K562 (cell line): ENCODE measurements around the gene IQCK. TPM values are rescaled to one million over a fixed set of nuclear protein-coding genes. Genes with fewer than 3 reads are reported as not detected.

Experiments used
- ATAC-seq: fragments of 200-7000 bp; cut with Tn5 transposase; 3 replicates; pipeline ENCODE4 v1.9.1; 2020; ENCODE audit warnings: moderate library complexity
- BruUV-seq: library from RNA; stranded (reverse); fragments of 400-500 nt; replicated peaks from 2 replicates; lab custom pipeline; 2021; lab: Mats Ljungman, UMichigan
- CTCF ChIA-PET: fragments of 300-600 bp; formaldehyde crosslinking; extraction: SDS; loops from one replicate; lab custom pipeline; 2021; ENCODE audit warnings: low intra/inter-chr PET ratio; lab: Yijun Ruan, JAX
- POLR2A ChIA-PET: fragments of 300-600, 350-650 bp; sonication (Branson Sonifier 250); formaldehyde crosslinking; extraction: SDS; loops from one replicate; lab custom pipeline; 2021; ENCODE audit warnings: antibody characterized with exemption, inconsistent platforms; lab: Yijun Ruan, JAX
- DNase-seq, 4 experiments: peaks; one replicate each; pipeline versions ENCODE4 v3.0.0 to v3.0.0-alpha.2; 2011 to 2018; ENCODE audit warnings: low spot score in 3 of 4, mixed read lengths in 3 of 4; ENCODE audit errors: extremely low read depth in 1 of 4
- FAIRE-seq: peaks from 2 replicates; lab custom pipeline; 2011; peaks lifted over from hg19 to GRCh38; lab: Jason Lieb, UNC
- H2AFZ ChIP-seq: 2 replicates; pipeline ENCODE4 v1.6.0; 2011; ENCODE audit warnings: low read depth, low read length, control low read depth, inconsistent platforms
- H3K27ac ChIP-seq: fragments of 200-600 bp; 3 replicates; pipeline ENCODE4 v1.8.0; 2011; ENCODE audit warnings: low read depth, mild to moderate bottlenecking, control low read depth, inconsistent platforms, low read length, moderate library complexity, mixed read lengths; ENCODE audit errors: extremely low read depth
- H3K27me3 ChIP-seq, 2 experiments: fragments of 300-600 bp in 1 of 2; 2 replicates in 1 of 2; 3 replicates in 1 of 2; pipeline versions ENCODE4 v1.6.0 to v1.8.0; 2011; ENCODE audit warnings: inconsistent platforms in 2 of 2, low read length in 2 of 2, mild to moderate bottlenecking in 1 of 2, mixed read lengths in 1 of 2, moderate library complexity in 1 of 2; ENCODE audit not compliant: control insufficient read depth in 2 of 2, insufficient read depth in 2 of 2
- H3K36me3 ChIP-seq: fragments of 300-600 bp; 3 replicates; pipeline ENCODE4 v1.8.0; 2011; ENCODE audit warnings: mild to moderate bottlenecking, low read length, inconsistent platforms; ENCODE audit not compliant: control insufficient read depth, insufficient read depth
- H3K4me1 ChIP-seq, 2 experiments: fragments of 200-600 bp in 1 of 2; replicated peaks in 1 of 2; 2 replicates in 1 of 2; 3 replicates in 1 of 2; pipeline versions ENCODE4 v1.5.1 to v1.8.0; 2011; ENCODE audit warnings: inconsistent platforms in 2 of 2, low read length in 2 of 2, mild to moderate bottlenecking in 1 of 2, mixed read lengths in 1 of 2, moderate library complexity in 1 of 2; ENCODE audit not compliant: control insufficient read depth in 2 of 2, insufficient read depth in 2 of 2
- H3K4me2 ChIP-seq: 2 replicates; pipeline ENCODE4 v1.6.1; 2011; ENCODE audit warnings: low read length, control low read depth, inconsistent platforms, mixed read lengths; ENCODE audit not compliant: insufficient read depth
- H3K4me3 ChIP-seq: fragments of 200-600 bp; sonication (generic), shearing (Covaris generic); 2 replicates; pipeline ENCODE4 v1.5.1; 2016; ENCODE audit warnings: control low read depth, inconsistent platforms
- H3K79me2 ChIP-seq: fragments of 200-600 bp; 3 replicates; pipeline ENCODE4 v1.8.0; 2011; ENCODE audit warnings: low read length, inconsistent platforms; ENCODE audit not compliant: control insufficient read depth, insufficient read depth
- H3K9ac ChIP-seq, 2 experiments: 2 replicates each; pipeline versions ENCODE4 v1.6.0 to v1.6.1; 2011; ENCODE audit warnings: low read depth in 2 of 2, low read length in 2 of 2, control low read depth in 1 of 2, inconsistent platforms in 1 of 2, mild to moderate bottlenecking in 1 of 2, mixed read lengths in 1 of 2; ENCODE audit not compliant: insufficient read depth in 1 of 2
- H3K9me1 ChIP-seq: one replicate; pipeline ENCODE4 v1.6.0; 2011; ENCODE audit warnings: inconsistent platforms, mild to moderate bottlenecking, low read length, moderate library complexity; ENCODE audit not compliant: control insufficient read depth, insufficient read depth
- H3K9me3 ChIP-seq: replicated peaks from 2 replicates; pipeline ENCODE4 v1.5.1; 2011; ENCODE audit warnings: low read depth, low read length, inconsistent platforms; ENCODE audit not compliant: control insufficient read depth, insufficient read depth
- H4K20me1 ChIP-seq: replicated peaks from 2 replicates; pipeline ENCODE4 v1.6.1; 2011; ENCODE audit warnings: low read length, inconsistent platforms, mixed read lengths; ENCODE audit not compliant: control insufficient read depth, insufficient read depth
- ATF2 ChIP-seq: sonication (generic); formaldehyde crosslinking; IDR thresholded peaks from 2 replicates; pipeline ENCODE4 v1.8.1; 2022; ENCODE audit warnings: missing genetic modification reagents
- CTCFL ChIP-seq: IDR thresholded peaks from 2 replicates; pipeline ENCODE4 v1.6.1; 2011; ENCODE audit warnings: borderline replicate concordance, low read depth, mild to moderate bottlenecking, moderate library complexity, low read length; ENCODE audit not compliant: insufficient read depth, poor library complexity, severe bottlenecking
- HDAC2 ChIP-seq: fragments of 450-650 bp; IDR thresholded peaks from 2 replicates; pipeline ENCODE4 v1.6.1; 2016; ENCODE audit warnings: mild to moderate bottlenecking
- JUN ChIP-seq, 2 experiments: sonication (generic) in 1 of 2; formaldehyde crosslinking in 1 of 2; IDR thresholded peaks; 2 replicates each; pipeline versions ENCODE4 v1.6.1 to v1.8.0; 2012 to 2022; ENCODE audit warnings: borderline replicate concordance in 2 of 2, mild to moderate bottlenecking in 2 of 2, improper control_type of control experiment in 1 of 2, low read depth in 1 of 2, low read length in 1 of 2, missing genetic modification reagents in 1 of 2
- LEF1 ChIP-seq: fragments of 450-650 bp; IDR thresholded peaks from 2 replicates; pipeline ENCODE4 v1.6.1; 2016; ENCODE audit warnings: mild to moderate bottlenecking
- NFIX ChIP-seq: fragments of 250-450 bp; sonication (Bioruptor Pico); IDR thresholded peaks from 2 replicates; pipeline ENCODE4 v1.4.0; 2020; ENCODE audit warnings: low read depth, mild to moderate bottlenecking, moderate library complexity
- NR2C1 ChIP-seq, 2 experiments: fragments of 450-650 bp; IDR thresholded peaks; 2 replicates each; pipeline ENCODE4 v1.6.1; 2017; ENCODE audit warnings: mild to moderate bottlenecking in 2 of 2, antibody characterized with exemption in 1 of 2, inconsistent platforms in 1 of 2, missing compliant biosample characterization in 1 of 2, missing genetic modification characterization in 1 of 2
- POLR2B ChIP-seq: fragments of 450-650 bp; IDR thresholded peaks from 2 replicates; pipeline ENCODE4 v1.6.1; 2018; ENCODE audit warnings: low read depth; ENCODE audit not compliant: partially characterized antibody
- TCF3 ChIP-seq: sonication (generic); formaldehyde crosslinking; IDR thresholded peaks from 2 replicates; pipeline ENCODE4 v1.4.0; 2020; ENCODE audit warnings: mild to moderate bottlenecking, missing genetic modification reagents
- ZFP30 ChIP-seq: fragments of 250-450 bp; sonication (Bioruptor Pico); IDR thresholded peaks from 2 replicates; pipeline ENCODE4 v1.8.0; 2022; ENCODE audit warnings: moderate library complexity, mild to moderate bottlenecking, inconsistent platforms, borderline replicate concordance
- ZNF253 ChIP-seq: fragments of 250-450 bp; sonication (Bioruptor Pico); conservative IDR thresholded peaks from 2 replicates; pipeline ENCODE4 v1.6.1; 2021; ENCODE audit warnings: mild to moderate bottlenecking
- ZNF699 ChIP-seq: fragments of 250-450 bp; sonication (Bioruptor Pico); IDR thresholded peaks from 2 replicates; pipeline ENCODE4 v1.8.0; 2021; ENCODE audit warnings: mild to moderate bottlenecking, moderate library complexity; ENCODE audit not compliant: insufficient replicate concordance
- WGBS: fragments of 100-300 bp; shearing (Covaris generic); methylation state at CpG from one replicate; pipeline ENCODE4 v1.1.6; 2016; ENCODE audit warnings: low coverage, mixed read lengths; ENCODE audit not compliant: insufficient coverage; ENCODE audit errors: missing lambda C conversion rate; 5-methylcytosine and 5-hydroxymethylcytosine counted together
- in situ Hi-C: fragments of 300-500 bp; cut with MboI; formaldehyde crosslinking; loops from 4 replicates; pipeline ENCODE4 v1.15.0; 2018; ENCODE audit warnings: inconsistent platforms, mixed read lengths
- intact Hi-C: fragments of 100-400 bp; cut with micrococcal nuclease; formaldehyde crosslinking; loops from 2 replicates; pipeline ENCODE4 v1.14.2; 2022
- polyA plus RNA-seq, 8 experiments: library from polyadenylated mRNA; depleted of rRNA in 4 of 8; stranded (reverse) in 5 of 8; unstranded in 3 of 8; fragments of >200 nt; fragmentation: Nextera tagmentation in 2 of 8; fragmentation: Illumina TruSeq in 1 of 8; extraction: Ambion mirVana in 2 of 8; extraction: Trizol in 1 of 8; gene quantifications; 2 replicates each; pipeline versions ENCODE4 v1.2.1 to v1.2.3, GENCODE V29; 2011 to 2014; ENCODE audit warnings: inconsistent platforms in 1 of 8, missing spikeins in 1 of 8
- total RNA-seq, 7 experiments: library from RNA; depleted of rRNA in 6 of 7; stranded (reverse); fragments of >200 nt in 6 of 7; fragmentation: Illumina TruSeq in 2 of 7; extraction: Trizol in 2 of 7; gene quantifications; 2 replicates each; pipeline versions ENCODE4 v1.2.1 to v1.2.3, GENCODE V29; 2011 to 2021; ENCODE audit warnings: low replicate concordance in 1 of 7

Gene IQCK
- total and polyA plus RNA-seq, 9 of the 15 experiments (the other 6 are each of a cell fraction or from before 2014, with no cell fraction given): 5.2 to 12.2 (median 7.3) TPM

- in situ Hi-C loops: no loop called here
- TF ChIP-seq CTCFL (no peak), ZNF699 (no peak), ATF2 (CRISPR knock-in tag) (no peak), ZNF253 (no peak), TCF3 (CRISPR knock-in tag) (no peak), JUN (IDR thresholded peaks at IDR 0.05; ENCODE audit: borderline replicate concordance, low read depth, low read length) (no peak), JUN (CRISPR knock-in tag; IDR thresholded peaks at IDR 0.05; ENCODE audit: borderline replicate concordance) (no peak), LEF1 (no peak), HDAC2 (no peak), NR2C1 (IDR thresholded peaks at IDR 0.05) (no peak), NR2C1 (tag; IDR thresholded peaks at IDR 0.05) (no peak), ZFP30 (CRISPR knock-in tag) (no peak), NFIX (no peak), POLR2B (no peak)
These were observed 14.7 kb upstream of the IQCK start for GRCh38 chr16:19703172-19703889.

More at GRCh38 chr16:19703172-19703889, 14.7 kb upstream of the IQCK start:
- peak; percentile 19 for FAIRE-seq
- WGBS: 92% methylated on average over 6 of the region's 6 CpGs
- H3K4me2 ChIP-seq: no peak overlapping the region
- peaks cover 5% of the 10 kb centered on the region for H3K79me2 ChIP-seq
- H3K27ac ChIP-seq: no peak overlapping the region
- ATAC-seq: no peak
- DNase-seq: no peak
- H3K9ac ChIP-seq: no peak overlapping the region
- H3K4me1 ChIP-seq: peaks cover 4 to 11% of the 10 kb centered on the region in 2 experiments; a peak in 4 of 5 replicates
- H3K9me1 ChIP-seq: no peaks in the 10 kb centered on the region
- ChIA-PET CTCF (no interaction called here), POLR2A (interaction anchor here (0.5 to 1.3 kb wide), 2 partner anchors 9 to 217 kb away, joined by 3 read pairs; no protein-coding TSS in a partner anchor)
- H2AFZ ChIP-seq: no peak overlapping the region
- intact Hi-C loops: no loop called here
- peaks cover 89% of the 10 kb centered on the region for H3K36me3 ChIP-seq
- H3K9me3 ChIP-seq: no peaks in the 10 kb centered on the region
- no peak overlapping the region for H3K4me3 ChIP-seq
- peaks cover 14% of the 10 kb centered on the region for H4K20me1 ChIP-seq
- TSS peak; percentile 20 for BruUV-seq
- no peaks in the 10 kb centered on the region for H3K27me3 ChIP-seq
